ENCODE measurements around the gene WDR20.

DNA sequence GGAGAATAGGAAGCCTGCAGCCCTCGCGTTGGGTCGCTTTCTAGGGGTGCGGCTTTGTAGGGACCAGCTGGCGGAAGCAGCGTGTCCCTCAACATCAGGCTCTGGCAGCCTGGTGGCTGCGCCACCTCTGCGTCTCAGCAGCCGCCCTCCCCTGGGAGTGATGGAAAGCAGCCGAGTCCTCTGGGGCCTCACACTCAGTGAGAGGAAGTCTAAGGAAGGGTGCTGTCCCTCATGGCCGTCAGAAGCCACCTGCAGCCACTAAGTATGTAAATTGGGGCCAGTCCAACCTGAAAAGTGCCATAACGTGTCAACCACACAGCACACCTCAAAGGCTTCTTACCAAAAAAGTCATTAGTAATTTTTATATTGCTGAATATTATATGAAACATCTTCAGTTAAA lies 80.3 kb downstream of the WDR20 start:
- TF ChIP-seq, protein P1, sequence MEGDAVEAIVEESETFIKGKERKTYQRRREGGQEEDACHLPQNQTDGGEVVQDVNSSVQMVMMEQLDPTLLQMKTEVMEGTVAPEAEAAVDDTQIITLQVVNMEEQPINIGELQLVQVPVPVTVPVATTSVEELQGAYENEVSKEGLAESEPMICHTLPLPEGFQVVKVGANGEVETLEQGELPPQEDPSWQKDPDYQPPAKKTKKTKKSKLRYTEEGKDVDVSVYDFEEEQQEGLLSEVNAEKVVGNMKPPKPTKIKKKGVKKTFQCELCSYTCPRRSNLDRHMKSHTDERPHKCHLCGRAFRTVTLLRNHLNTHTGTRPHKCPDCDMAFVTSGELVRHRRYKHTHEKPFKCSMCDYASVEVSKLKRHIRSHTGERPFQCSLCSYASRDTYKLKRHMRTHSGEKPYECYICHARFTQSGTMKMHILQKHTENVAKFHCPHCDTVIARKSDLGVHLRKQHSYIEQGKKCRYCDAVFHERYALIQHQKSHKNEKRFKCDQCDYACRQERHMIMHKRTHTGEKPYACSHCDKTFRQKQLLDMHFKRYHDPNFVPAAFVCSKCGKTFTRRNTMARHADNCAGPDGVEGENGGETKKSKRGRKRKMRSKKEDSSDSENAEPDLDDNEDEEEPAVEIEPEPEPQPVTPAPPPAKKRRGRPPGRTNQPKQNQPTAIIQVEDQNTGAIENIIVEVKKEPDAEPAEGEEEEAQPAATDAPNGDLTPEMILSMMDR (IDR thresholded peaks at IDR 0.05) = no peak
- no peak for TF ChIP-seq POLR2A (IDR thresholded peaks at IDR 0.05)

All from breast epithelium (tissue), 3 donors.